ENCODE measurements around the gene NOTCH2.

- TF ChIP-seq CTCF (IDR thresholded peaks at IDR 0.05) (no peak), POLR2A (IDR thresholded peaks at IDR 0.05) (no peak), POLR2AphosphoS5 (IDR thresholded peaks at IDR 0.05) (no peak)
Measured at GRCh38 chr1:119929643-119930315, 139.7 kb downstream of the NOTCH2 start.

All from breast epithelium (tissue), 3 donors.